Measurements from ENCODE around the gene CDH12.

CDH12 gene

DNA sequence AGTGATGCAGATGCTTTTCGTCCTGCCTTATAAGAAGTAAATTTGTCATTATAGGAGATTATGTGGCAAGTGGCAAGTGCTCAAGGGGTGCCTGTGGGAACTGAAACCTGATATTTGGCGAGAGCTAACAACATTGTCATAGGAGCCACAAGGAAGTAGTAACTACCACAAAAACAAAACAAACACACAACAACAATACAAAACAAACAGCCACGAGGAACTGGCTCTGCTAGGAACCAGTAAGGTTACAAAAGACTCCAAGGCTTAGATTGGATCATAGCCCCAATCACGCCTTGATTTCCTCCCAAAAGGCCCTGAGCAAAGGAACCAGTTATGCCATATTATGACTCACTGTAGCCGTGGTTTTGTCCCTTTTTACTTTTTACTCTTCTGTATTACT, 1045.2 kb downstream of the CDH12 start:
- no peak for DNase-seq

GRCh38 chr5:21806943-21807342, 1046.2 kb downstream of the CDH12 start:
- no peak for DNase-seq

GRCh38 chr5:21806271-21806670, 1046.9 kb downstream of the CDH12 start:
- no peak for DNase-seq

GRCh38 chr5:21802869-21803490, 1050.2 kb downstream of the CDH12 start:
- DNase-seq = no peak

GRCh38 chr5:21802100-21802499, 1051.0 kb downstream of the CDH12 start:
- DNase-seq = no peak

DNA sequence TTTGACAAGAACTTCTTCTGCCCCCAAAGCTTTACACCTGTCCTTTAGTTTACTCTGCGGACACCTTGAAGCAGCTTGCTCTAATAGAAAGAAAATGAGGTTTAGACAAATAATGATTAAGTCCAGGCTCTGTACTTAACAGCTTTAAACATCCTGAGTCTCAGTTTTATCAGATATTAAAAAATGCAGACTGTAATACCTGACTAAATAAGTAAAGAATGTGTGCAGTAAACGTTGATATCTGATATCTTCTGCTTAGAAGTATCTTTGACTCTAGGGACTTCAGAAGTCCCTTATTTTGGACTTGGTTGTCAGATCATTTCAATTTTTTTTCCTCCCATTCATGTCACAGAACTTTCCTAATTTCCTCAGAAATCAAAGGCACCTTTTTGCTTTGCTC, 1060.4 kb downstream of the CDH12 start:
- no peak for DNase-seq

- DNase-seq = no peak
Measured at GRCh38 chr5:21791304-21791703, 1061.8 kb downstream of the CDH12 start.

DNA sequence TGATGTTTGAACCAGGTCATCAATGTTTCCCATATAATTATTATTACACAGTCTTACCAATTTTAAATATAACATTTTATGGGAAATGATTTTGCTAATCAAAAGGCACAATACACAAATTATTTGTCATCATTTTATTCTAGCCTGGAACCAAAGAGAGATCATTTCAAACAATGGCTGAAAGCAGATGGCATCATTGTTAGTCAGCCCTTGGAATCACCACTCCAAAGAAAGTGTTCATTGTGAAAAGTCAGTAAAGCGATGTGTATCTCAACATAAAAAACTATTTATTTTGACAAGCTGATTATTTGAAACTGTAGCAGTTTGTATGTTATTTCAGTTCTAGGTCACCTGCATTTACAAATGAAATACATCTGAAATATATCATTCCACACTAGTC, 1068.7 kb downstream of the CDH12 start:
- DNase-seq = no peak

GRCh38 chr5:21783074-21783679, 1070.0 kb downstream of the CDH12 start:
- DNase-seq = no peak

DNA sequence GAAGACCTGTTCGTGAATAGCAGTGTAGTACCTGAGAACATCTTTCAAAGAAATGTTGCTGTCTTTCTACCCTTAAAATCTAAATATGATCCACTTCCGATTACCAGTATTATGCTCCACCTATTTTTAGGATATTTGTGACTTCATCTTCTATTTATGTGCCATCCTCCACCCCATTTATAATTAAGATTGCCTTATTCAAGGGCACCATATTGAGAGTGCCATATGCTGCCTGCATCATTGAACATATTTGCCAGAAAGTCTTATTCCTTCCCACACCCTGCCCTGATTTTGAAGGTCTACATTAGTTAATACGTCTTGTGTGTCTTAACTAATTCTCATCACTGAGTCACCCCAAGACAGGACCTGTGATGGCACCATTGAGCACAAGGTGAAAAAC, 1076.7 kb downstream of the CDH12 start:
- DNase-seq = no peak

- no peak for DNase-seq
Measured at GRCh38 chr5:21774801-21775200, 1078.3 kb downstream of the CDH12 start.

DNA sequence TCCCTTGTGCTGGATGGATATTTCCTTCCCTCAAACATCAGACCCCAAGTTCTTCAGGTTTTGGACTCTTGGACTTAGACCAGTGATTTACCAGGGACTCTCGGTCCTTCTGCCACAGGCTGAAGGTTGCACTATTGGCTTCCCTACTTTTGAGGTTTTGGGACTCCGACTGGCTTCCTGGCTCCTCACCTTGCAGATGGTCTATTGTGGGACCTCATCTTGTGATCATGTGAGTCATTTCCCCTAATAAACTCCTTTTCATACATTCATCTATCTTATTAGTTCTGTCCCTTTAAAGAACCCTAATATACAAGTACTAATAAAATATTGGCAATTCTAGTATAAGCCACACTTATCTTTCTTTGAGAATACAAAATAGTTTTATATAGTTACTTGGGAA, 1078.9 kb downstream of the CDH12 start:
- DNase-seq = no peak

DNA sequence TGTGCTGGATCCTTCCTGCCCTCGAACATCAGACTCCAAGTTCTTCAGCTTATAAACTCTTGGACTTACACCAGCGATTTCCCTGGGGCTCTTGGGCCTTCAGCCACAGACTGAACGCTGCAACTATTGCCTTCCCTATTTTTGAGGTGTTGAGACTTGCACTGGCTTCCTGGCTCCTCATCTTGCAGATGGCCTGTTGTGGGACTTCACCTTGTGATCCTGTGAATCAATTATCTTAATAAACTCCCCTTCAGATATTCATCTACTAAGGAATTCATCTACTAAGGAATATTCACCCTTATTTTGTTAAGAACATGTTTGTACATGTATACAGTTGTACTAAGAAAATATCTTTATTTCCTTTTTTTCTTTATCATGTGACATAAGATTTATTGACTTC, 1079.7 kb downstream of the CDH12 start:
- DNase-seq = no peak

GRCh38 chr5:21765406-21765805, 1087.7 kb downstream of the CDH12 start:
- DNase-seq = no peak

DNA sequence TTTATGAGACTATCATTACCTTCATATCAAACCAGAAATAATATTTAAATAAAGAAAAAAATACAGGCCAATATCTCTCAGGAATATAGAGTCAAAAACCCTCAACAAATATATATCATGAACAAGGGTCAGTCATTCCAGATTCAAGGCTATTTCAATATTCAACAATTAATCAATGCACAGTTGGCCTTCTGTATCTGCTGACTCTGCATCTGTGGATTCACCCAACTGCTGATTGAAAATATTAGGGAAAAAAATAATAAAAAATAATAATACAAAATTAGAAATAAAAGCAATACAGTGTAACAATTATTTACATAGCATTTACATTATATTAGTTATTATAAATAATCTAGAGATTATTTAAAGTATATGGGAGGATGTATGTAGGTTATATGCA, 1114.0 kb downstream of the CDH12 start:
- no peak for DNase-seq

GRCh38 chr5:21723500-21723899, 1129.6 kb downstream of the CDH12 start:
- no peak for DNase-seq

GRCh38 chr5:21711866-21712758, 1141.0 kb downstream of the CDH12 start:
- no peak for DNase-seq

- DNase-seq = no peak
Measured at GRCh38 chr5:21709770-21710169, 1143.4 kb downstream of the CDH12 start.

GRCh38 chr5:21704974-21705668, 1148.0 kb downstream of the CDH12 start:
- no peak for DNase-seq

DNA sequence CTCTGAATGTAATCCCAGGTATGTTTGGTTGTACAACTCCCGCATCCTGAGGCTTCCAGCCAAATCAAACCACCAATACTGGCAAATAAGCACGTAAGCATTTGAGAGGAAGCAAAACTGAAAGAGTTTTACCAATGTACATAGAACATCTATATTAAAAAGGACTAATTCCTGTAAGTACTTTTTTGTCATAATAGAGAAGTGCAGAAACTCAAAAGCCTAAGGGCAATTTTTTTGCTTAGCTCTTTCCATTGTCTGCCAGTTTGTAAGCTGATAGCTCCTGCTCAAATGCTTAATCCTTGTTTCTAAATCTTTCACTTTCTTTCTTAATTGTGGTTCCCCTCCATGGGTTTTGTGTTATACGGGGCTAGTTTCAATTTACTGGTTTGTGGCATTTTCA, 1151.8 kb downstream of the CDH12 start:
- DNase-seq = no peak
